GM23338 (cell line): Measurements from ENCODE around the gene ART4. TPM values are rescaled to one million over a fixed set of nuclear protein-coding genes. Genes with fewer than 3 reads are reported as not detected.

Experiments used
- ATAC-seq: fragments of 200-7000 bp; cut with Tn5 transposase; 3 replicates; pipeline ENCODE4 v1.9.1; 2020
- DNase-seq: peaks from one replicate; pipeline ENCODE4 v3.0.0-alpha.2; 2015; ENCODE audit warnings: low spot score
- H2AFZ ChIP-seq: fragments of 200-600 bp; sonication (generic); 2 replicates; pipeline ENCODE4 v1.8.0; 2016; ENCODE audit warnings: antibody characterized with exemption, mild to moderate bottlenecking, moderate library complexity
- H3F3A ChIP-seq: fragments of 200-600 bp; sonication (generic); replicated peaks from 2 replicates; pipeline ENCODE4 v1.8.0; 2017; ENCODE audit warnings: antibody characterized with exemption, mixed run types, low read depth
- H3K27ac ChIP-seq: fragments of 200-600 bp; sonication (generic); 2 replicates; pipeline ENCODE4 v1.6.1; 2016; ENCODE audit warnings: low read depth
- H3K27me3 ChIP-seq: fragments of 200-600 bp; sonication (generic); 2 replicates; pipeline ENCODE4 v1.8.0; 2016; ENCODE audit warnings: mild to moderate bottlenecking, mixed run types, moderate library complexity; ENCODE audit not compliant: insufficient read depth
- H3K36me3 ChIP-seq: fragments of 200-600 bp; sonication (generic); 2 replicates; pipeline ENCODE4 v1.8.0; 2016; ENCODE audit warnings: mild to moderate bottlenecking; ENCODE audit not compliant: insufficient read depth
- H3K4me1 ChIP-seq: fragments of 200-600 bp; sonication (generic); 2 replicates; pipeline ENCODE4 v1.8.0; 2016; ENCODE audit warnings: mild to moderate bottlenecking, moderate library complexity; ENCODE audit not compliant: insufficient read depth
- H3K4me2 ChIP-seq: fragments of 200-600 bp; sonication (generic); 2 replicates; pipeline ENCODE4 v1.7.1; 2017; ENCODE audit warnings: mixed run types
- H3K4me3 ChIP-seq: fragments of 200-600 bp; sonication (generic); 2 replicates; pipeline ENCODE4 v1.6.1; 2016; ENCODE audit warnings: mixed run types
- H3K79me2 ChIP-seq: fragments of 200-600 bp; sonication (generic); replicated peaks from 2 replicates; pipeline ENCODE4 v1.8.0; 2017; ENCODE audit warnings: mild to moderate bottlenecking; ENCODE audit not compliant: insufficient read depth
- H3K9me2 ChIP-seq: fragments of 200-600 bp; sonication (generic); 2 replicates; pipeline ENCODE4 v1.8.0; 2017; ENCODE audit not compliant: insufficient read depth
- H4K20me1 ChIP-seq: fragments of 200-600 bp; sonication (generic); replicated peaks from 2 replicates; pipeline ENCODE4 v1.8.0; 2017; ENCODE audit warnings: mild to moderate bottlenecking; ENCODE audit not compliant: insufficient read depth
- H3K27ac Mint-ChIP-seq: 2 replicates; pipeline ENCODE4 v1.8.0; 2020; ENCODE audit warnings: inconsistent platforms, mild to moderate bottlenecking, moderate library complexity, mixed read lengths
- H3K27me3 Mint-ChIP-seq: 3 replicates; pipeline ENCODE4 v1.8.0; 2022; ENCODE audit warnings: low read depth, mild to moderate bottlenecking, moderate library complexity, mixed read lengths, inconsistent platforms; ENCODE audit not compliant: insufficient read depth, poor library complexity
- H3K36me3 Mint-ChIP-seq: 3 replicates; pipeline ENCODE4 v1.8.0; 2021; ENCODE audit warnings: low read depth, mild to moderate bottlenecking, inconsistent platforms, moderate library complexity, mixed read lengths
- H3K4me1 Mint-ChIP-seq: 3 replicates; pipeline ENCODE4 v1.8.0; 2020; ENCODE audit warnings: mild to moderate bottlenecking, inconsistent platforms, mixed read lengths
- H3K4me3 Mint-ChIP-seq: 3 replicates; pipeline ENCODE4 v1.8.0; 2021; ENCODE audit warnings: moderate library complexity, mild to moderate bottlenecking, inconsistent platforms, mixed read lengths
- H3K9me3 Mint-ChIP-seq: 3 replicates; pipeline ENCODE4 v1.8.0; 2020; ENCODE audit warnings: moderate library complexity, mild to moderate bottlenecking, inconsistent platforms, mixed read lengths
- CREB1 ChIP-seq: fragments of 250-450 bp; sonication (Bioruptor Pico); IDR thresholded peaks from 2 replicates; pipeline ENCODE4 v1.5.0; 2020; ENCODE audit warnings: low read depth, mild to moderate bottlenecking, moderate library complexity
- ETS1 ChIP-seq: IDR thresholded peaks from 2 replicates; pipeline ENCODE4 v1.6.1; 2016; ENCODE audit warnings: antibody characterized with exemption
- EZH2 ChIP-seq: fragments of 200-600 bp; sonication (generic); IDR thresholded peaks from one replicate; pipeline ENCODE4 v1.8.0; 2017; ENCODE audit warnings: antibody characterized with exemption, mild to moderate bottlenecking, low read depth; ENCODE audit not compliant: unreplicated experiment
- EZH2phosphoT487 ChIP-seq: fragments of 200-600 bp; sonication (generic); IDR thresholded peaks from one replicate; pipeline ENCODE4 v1.8.1; 2018; ENCODE audit warnings: antibody characterized with exemption; ENCODE audit not compliant: unreplicated experiment
- JUNB ChIP-seq: IDR thresholded peaks from one replicate; pipeline ENCODE4 v1.6.1; 2016; ENCODE audit warnings: antibody characterized with exemption; ENCODE audit not compliant: unreplicated experiment
- NANOG ChIP-seq: IDR thresholded peaks from 2 replicates; pipeline ENCODE4 v1.6.1; 2016; ENCODE audit warnings: antibody characterized with exemption, borderline replicate concordance
- POLR2AphosphoS5 ChIP-seq: IDR thresholded peaks from 2 replicates; pipeline ENCODE4 v1.6.1; 2016; ENCODE audit warnings: antibody characterized with exemption, low read depth
- REST ChIP-seq: IDR thresholded peaks from one replicate; pipeline ENCODE4 v1.6.1; 2018; ENCODE audit warnings: antibody characterized with exemption; ENCODE audit not compliant: unreplicated experiment
- STAT1 ChIP-seq: IDR thresholded peaks from one replicate; pipeline ENCODE4 v1.6.1; 2016; ENCODE audit warnings: antibody characterized with exemption; ENCODE audit not compliant: unreplicated experiment
- ZNF114 ChIP-seq: fragments of 250-450 bp; sonication (Bioruptor Pico); IDR thresholded peaks from 2 replicates; pipeline ENCODE4 v1.5.0; 2020; ENCODE audit warnings: mild to moderate bottlenecking, moderate library complexity
- ZNF331 ChIP-seq: fragments of 250-450 bp; sonication (Bioruptor Pico); IDR thresholded peaks from 2 replicates; pipeline ENCODE4 v1.5.0; 2020; ENCODE audit warnings: low read depth, mild to moderate bottlenecking, moderate library complexity
- polyA plus RNA-seq: library from polyadenylated mRNA; unstranded; fragments of >200 nt; fragmentation: Nextera tagmentation; extraction: Ambion mirVana; gene quantifications from 2 replicates; pipeline ENCODE4 v1.2.1, GENCODE V29; 2016
- total RNA-seq: library from RNA; depleted of rRNA; stranded (reverse); fragments of >200 nt; shearing (Covaris generic); gene quantifications from 2 replicates; pipeline ENCODE4 v1.2.3, GENCODE V29; 2014
- TF ChIP-seq, protein P1 (sequence below), 2 experiments: fragments of 200-600 bp in 1 of 2; sonication (generic) in 1 of 2; conservative IDR thresholded peaks; 2 replicates each; pipeline versions ENCODE4 v1.5.1 to v1.6.1; 2016 to 2017; ENCODE audit warnings: antibody characterized with exemption in 2 of 2, low read depth in 2 of 2, mild to moderate bottlenecking in 2 of 2, moderate library complexity in 1 of 2
- TF ChIP-seq, protein P2 (sequence below): fragments of 250-450 bp; sonication (Bioruptor Pico); IDR thresholded peaks from 2 replicates; pipeline ENCODE4 v1.5.0; 2020; ENCODE audit warnings: mild to moderate bottlenecking, moderate library complexity

ART4 gene
- total and polyA plus RNA-seq, 2 experiments from 2014 or later: 0.08 TPM; not detected in 1

GRCh38 chr12:14853961-14854360, 10.6 kb upstream of the ART4 start:
- no peaks in the 10 kb centered on the region for H4K20me1 ChIP-seq
- no peak overlapping the region for H3K27ac ChIP-seq
- no peaks in the 10 kb centered on the region for H3K79me2 ChIP-seq
- no peaks in the 10 kb centered on the region for H3K36me3 ChIP-seq
- ATAC-seq (peak; percentile 51; the same call in 2 of the 3 replicates), DNase-seq (no peak)
- no peak overlapping the region for H3K4me3 Mint-ChIP-seq
- H3K9me2 ChIP-seq: no peaks in the 10 kb centered on the region
- peaks cover 11% of the 10 kb centered on the region for H3K4me1 Mint-ChIP-seq
- TF ChIP-seq ZNF331 (no peak), JUNB (no peak), POLR2AphosphoS5 (no peak), EZH2 (no peak), REST (no peak), ETS1 (no peak), EZH2phosphoT487 (no peak), NANOG (no peak), CREB1 (CRISPR knock-in tag) (no peak), STAT1 (no peak), ZNF114 (CRISPR knock-in tag) (no peak)
- TF ChIP-seq, protein P1, sequence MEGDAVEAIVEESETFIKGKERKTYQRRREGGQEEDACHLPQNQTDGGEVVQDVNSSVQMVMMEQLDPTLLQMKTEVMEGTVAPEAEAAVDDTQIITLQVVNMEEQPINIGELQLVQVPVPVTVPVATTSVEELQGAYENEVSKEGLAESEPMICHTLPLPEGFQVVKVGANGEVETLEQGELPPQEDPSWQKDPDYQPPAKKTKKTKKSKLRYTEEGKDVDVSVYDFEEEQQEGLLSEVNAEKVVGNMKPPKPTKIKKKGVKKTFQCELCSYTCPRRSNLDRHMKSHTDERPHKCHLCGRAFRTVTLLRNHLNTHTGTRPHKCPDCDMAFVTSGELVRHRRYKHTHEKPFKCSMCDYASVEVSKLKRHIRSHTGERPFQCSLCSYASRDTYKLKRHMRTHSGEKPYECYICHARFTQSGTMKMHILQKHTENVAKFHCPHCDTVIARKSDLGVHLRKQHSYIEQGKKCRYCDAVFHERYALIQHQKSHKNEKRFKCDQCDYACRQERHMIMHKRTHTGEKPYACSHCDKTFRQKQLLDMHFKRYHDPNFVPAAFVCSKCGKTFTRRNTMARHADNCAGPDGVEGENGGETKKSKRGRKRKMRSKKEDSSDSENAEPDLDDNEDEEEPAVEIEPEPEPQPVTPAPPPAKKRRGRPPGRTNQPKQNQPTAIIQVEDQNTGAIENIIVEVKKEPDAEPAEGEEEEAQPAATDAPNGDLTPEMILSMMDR (conservative IDR thresholded peaks at IDR 0.05; ENCODE audit: low read depth in 2 of 2): no peak
- TF ChIP-seq, protein P2, sequence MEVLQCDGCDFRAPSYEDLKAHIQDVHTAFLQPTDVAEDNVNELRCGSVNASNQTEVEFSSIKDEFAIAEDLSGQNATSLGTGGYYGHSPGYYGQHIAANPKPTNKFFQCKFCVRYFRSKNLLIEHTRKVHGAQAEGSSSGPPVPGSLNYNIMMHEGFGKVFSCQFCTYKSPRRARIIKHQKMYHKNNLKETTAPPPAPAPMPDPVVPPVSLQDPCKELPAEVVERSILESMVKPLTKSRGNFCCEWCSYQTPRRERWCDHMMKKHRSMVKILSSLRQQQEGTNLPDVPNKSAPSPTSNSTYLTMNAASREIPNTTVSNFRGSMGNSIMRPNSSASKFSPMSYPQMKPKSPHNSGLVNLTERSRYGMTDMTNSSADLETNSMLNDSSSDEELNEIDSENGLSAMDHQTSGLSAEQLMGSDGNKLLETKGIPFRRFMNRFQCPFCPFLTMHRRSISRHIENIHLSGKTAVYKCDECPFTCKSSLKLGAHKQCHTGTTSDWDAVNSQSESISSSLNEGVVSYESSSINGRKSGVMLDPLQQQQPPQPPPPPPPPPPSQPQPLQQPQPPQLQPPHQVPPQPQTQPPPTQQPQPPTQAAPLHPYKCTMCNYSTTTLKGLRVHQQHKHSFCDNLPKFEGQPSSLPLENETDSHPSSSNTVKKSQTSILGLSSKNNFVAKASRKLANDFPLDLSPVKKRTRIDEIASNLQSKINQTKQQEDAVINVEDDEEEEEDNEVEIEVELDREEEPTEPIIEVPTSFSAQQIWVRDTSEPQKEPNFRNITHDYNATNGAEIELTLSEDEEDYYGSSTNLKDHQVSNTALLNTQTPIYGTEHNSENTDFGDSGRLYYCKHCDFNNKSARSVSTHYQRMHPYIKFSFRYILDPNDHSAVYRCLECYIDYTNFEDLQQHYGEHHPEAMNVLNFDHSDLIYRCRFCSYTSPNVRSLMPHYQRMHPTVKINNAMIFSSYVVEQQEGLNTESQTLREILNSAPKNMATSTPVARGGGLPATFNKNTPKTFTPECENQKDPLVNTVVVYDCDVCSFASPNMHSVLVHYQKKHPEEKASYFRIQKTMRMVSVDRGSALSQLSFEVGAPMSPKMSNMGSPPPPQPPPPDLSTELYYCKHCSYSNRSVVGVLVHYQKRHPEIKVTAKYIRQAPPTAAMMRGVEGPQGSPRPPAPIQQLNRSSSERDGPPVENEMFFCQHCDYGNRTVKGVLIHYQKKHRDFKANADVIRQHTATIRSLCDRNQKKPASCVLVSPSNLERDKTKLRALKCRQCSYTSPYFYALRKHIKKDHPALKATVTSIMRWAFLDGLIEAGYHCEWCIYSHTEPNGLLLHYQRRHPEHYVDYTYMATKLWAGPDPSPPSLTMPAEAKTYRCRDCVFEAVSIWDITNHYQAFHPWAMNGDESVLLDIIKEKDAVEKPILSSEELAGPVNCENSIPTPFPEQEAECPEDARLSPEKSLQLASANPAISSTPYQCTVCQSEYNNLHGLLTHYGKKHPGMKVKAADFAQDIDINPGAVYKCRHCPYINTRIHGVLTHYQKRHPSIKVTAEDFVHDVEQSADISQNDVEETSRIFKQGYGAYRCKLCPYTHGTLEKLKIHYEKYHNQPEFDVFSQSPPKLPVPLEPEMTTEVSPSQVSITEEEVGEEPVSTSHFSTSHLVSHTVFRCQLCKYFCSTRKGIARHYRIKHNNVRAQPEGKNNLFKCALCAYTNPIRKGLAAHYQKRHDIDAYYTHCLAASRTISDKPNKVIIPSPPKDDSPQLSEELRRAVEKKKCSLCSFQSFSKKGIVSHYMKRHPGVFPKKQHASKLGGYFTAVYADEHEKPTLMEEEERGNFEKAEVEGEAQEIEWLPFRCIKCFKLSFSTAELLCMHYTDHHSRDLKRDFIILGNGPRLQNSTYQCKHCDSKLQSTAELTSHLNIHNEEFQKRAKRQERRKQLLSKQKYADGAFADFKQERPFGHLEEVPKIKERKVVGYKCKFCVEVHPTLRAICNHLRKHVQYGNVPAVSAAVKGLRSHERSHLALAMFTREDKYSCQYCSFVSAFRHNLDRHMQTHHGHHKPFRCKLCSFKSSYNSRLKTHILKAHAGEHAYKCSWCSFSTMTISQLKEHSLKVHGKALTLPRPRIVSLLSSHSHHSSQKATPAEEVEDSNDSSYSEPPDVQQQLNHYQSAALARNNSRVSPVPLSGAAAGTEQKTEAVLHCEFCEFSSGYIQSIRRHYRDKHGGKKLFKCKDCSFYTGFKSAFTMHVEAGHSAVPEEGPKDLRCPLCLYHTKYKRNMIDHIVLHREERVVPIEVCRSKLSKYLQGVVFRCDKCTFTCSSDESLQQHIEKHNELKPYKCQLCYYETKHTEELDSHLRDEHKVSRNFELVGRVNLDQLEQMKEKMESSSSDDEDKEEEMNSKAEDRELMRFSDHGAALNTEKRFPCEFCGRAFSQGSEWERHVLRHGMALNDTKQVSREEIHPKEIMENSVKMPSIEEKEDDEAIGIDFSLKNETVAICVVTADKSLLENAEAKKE (CRISPR knock-in tag): no peak
- peaks cover 5% of the 10 kb centered on the region; the same call in 2 of the 3 replicates for H3K9me3 Mint-ChIP-seq
- H3F3A ChIP-seq: no peaks in the 10 kb centered on the region
- no peak overlapping the region for H3K4me3 ChIP-seq
- peaks cover 13% of the 10 kb centered on the region; the same call in 1 of the 2 replicates for H3K4me1 ChIP-seq
- H3K4me2 ChIP-seq: no peak overlapping the region
- H3K27me3 Mint-ChIP-seq: no peaks in the 10 kb centered on the region
- no peaks in the 10 kb centered on the region for H3K27me3 ChIP-seq
- H3K27ac Mint-ChIP-seq: no peak overlapping the region
- H3K36me3 Mint-ChIP-seq: no peaks in the 10 kb centered on the region
- no peak overlapping the region for H2AFZ ChIP-seq
